Naive thymus-derived CD4-positive, alpha-beta T cell (primary cell): Measurements from ENCODE around the gene PFN3. TPM values are rescaled to one million over a fixed set of nuclear protein-coding genes. Genes with fewer than 3 reads are reported as not detected.

Experiments
- ATAC-seq: fragments of 150-1000 bp; cut with Tn5 transposase; 2 replicates; pipeline ENCODE4 v1.10.0; 2021; ENCODE audit warnings: mild to moderate bottlenecking, moderate library complexity
- CTCF ChIA-PET: fragments of 350-600 bp; sonication (Branson Sonifier 250); formaldehyde crosslinking; loops from one replicate; lab custom pipeline; 2021; ENCODE audit warnings: antibody characterized with exemption; lab: Charles Lee
- POLR2A ChIA-PET: fragments of 350-600 bp; sonication (Branson Sonifier 250); formaldehyde crosslinking; loops from one replicate; lab custom pipeline; 2021; ENCODE audit warnings: antibody characterized with exemption, inconsistent platforms; lab: Charles Lee
- DNase-seq, 9 donors: peaks; one replicate each; pipeline versions ENCODE4 v3.0.0 to v3.0.0-alpha.2; 2020 to 2022; ENCODE audit warnings: mixed read lengths in 1 of 9
- H3K27ac ChIP-seq: one replicate; pipeline ENCODE4 v1.7.0; 2013; ENCODE audit warnings: mild to moderate bottlenecking, low read depth, low read length, moderate library complexity
- H3K27me3 ChIP-seq, 2 donors: one replicate each; pipeline ENCODE4 v1.7.0; 2013; ENCODE audit warnings: low read length in 2 of 2, mild to moderate bottlenecking in 2 of 2, moderate library complexity in 2 of 2; ENCODE audit not compliant: control insufficient read depth in 2 of 2, insufficient read depth in 2 of 2
- H3K36me3 ChIP-seq, 3 experiments: 1 replicate in 2 of 3; 2 replicates in 1 of 3; pipeline ENCODE4 v1.7.0; 2013; ENCODE audit warnings: low read length in 3 of 3, mild to moderate bottlenecking in 3 of 3, moderate library complexity in 1 of 3; ENCODE audit not compliant: insufficient read depth in 3 of 3, control insufficient read depth in 2 of 3
- H3K4me1 ChIP-seq, 2 donors: one replicate each; pipeline ENCODE4 v1.7.0; 2013; ENCODE audit warnings: low read length in 2 of 2, mild to moderate bottlenecking in 2 of 2, moderate library complexity in 1 of 2; ENCODE audit not compliant: control insufficient read depth in 2 of 2, insufficient read depth in 2 of 2
- H3K4me3 ChIP-seq: 2 replicates; pipeline ENCODE4 v1.7.0; 2013; ENCODE audit warnings: mild to moderate bottlenecking, low read length
- H3K9me3 ChIP-seq, 3 experiments: 1 replicate in 2 of 3; 2 replicates in 1 of 3; pipeline ENCODE4 v1.7.0; 2013; ENCODE audit warnings: low read length in 3 of 3; ENCODE audit not compliant: control insufficient read depth in 2 of 3
- H3K27ac Mint-ChIP-seq, 9 donors: one replicate each; pipeline ENCODE4 v1.8.0; 2020 to 2022; ENCODE audit warnings: mixed read lengths in 9 of 9, mild to moderate bottlenecking in 8 of 9, moderate library complexity in 5 of 9, inconsistent platforms in 2 of 9
- H3K27me3 Mint-ChIP-seq, 5 donors: one replicate each; pipeline ENCODE4 v1.8.0; 2021 to 2022; ENCODE audit warnings: mixed read lengths in 5 of 5, mild to moderate bottlenecking in 1 of 5
- H3K36me3 Mint-ChIP-seq, 5 donors: one replicate each; pipeline ENCODE4 v1.8.0; 2020 to 2022; ENCODE audit warnings: mixed read lengths in 5 of 5, mild to moderate bottlenecking in 3 of 5, inconsistent platforms in 1 of 5
- H3K4me1 Mint-ChIP-seq, 7 donors: one replicate each; pipeline ENCODE4 v1.8.0; 2020 to 2022; ENCODE audit warnings: mixed read lengths in 7 of 7, mild to moderate bottlenecking in 3 of 7, inconsistent platforms in 1 of 7
- H3K4me3 Mint-ChIP-seq, 10 donors: one replicate each; pipeline ENCODE4 v1.8.0; 2020 to 2022; ENCODE audit warnings: mild to moderate bottlenecking in 10 of 10, mixed read lengths in 10 of 10, moderate library complexity in 6 of 10, inconsistent platforms in 2 of 10
- H3K9me3 Mint-ChIP-seq, 11 donors: one replicate each; pipeline ENCODE4 v1.8.0; 2020 to 2022; ENCODE audit warnings: mixed read lengths in 11 of 11, mild to moderate bottlenecking in 4 of 11, inconsistent platforms in 1 of 11, moderate library complexity in 1 of 11
- intact Hi-C, 2 donors: fragments of 100-400 bp; cut with micrococcal nuclease; formaldehyde crosslinking; loops; one replicate each; pipeline ENCODE4 v1.15.1; 2023
- polyA plus RNA-seq, 2 donors: library from polyadenylated mRNA; unstranded; fragments of 300-500 nt; fragmentation: Illumina TruSeq; gene quantifications; one replicate each; pipeline ENCODE4 v1.2.3, GENCODE V29; 2021
- total RNA-seq, 6 experiments: library from RNA in 5 of 6; stranded (reverse) in 5 of 6; gene quantifications; 1 replicate in 5 of 6; 2 replicates in 1 of 6; pipeline ENCODE4 v1.2.3 and lab custom pipeline; 2021 to 2026

The PFN3 gene
- total and polyA plus RNA-seq, 7 experiments from 2014 or later, result not detected

GRCh38 chr5:177392765-177393164, 7.7 kb downstream of the PFN3 start:
- H3K36me3 Mint-ChIP-seq, result no peaks in the 10 kb centered on the region
- ChIA-PET POLR2A (interaction anchor here (0.7 to 5.1 kb wide), 3 partner anchors 10 to 275 kb away, joined by 3 to 48 read pairs (median 46); partner anchors contain the start of gene PFN3), CTCF (interaction anchor here (1.0 to 7.5 kb wide), 3 partner anchors 10 to 63 kb away, joined by 7 to 149 read pairs (median 116); partner anchors contain the start of gene PFN3)
- intact Hi-C loops, result loop anchor here in 1 of 2 donors (5.0 kb wide), 1 partner anchor 280 kb away; no protein-coding TSS in a partner anchor
- no peak overlapping the region for H3K27ac ChIP-seq
- H3K4me3 ChIP-seq, result no peak overlapping the region
- H3K27me3 Mint-ChIP-seq, result peaks cover 0 to 6% (median 0%) of the 10 kb centered on the region in 5 donors
- ATAC-seq (no peak), DNase-seq (no peak)
- peak overlapping the region in 2 of 9 donors; percentile 41 to 60 for H3K27ac Mint-ChIP-seq
- H3K9me3 ChIP-seq, result no peaks in the 10 kb centered on the region
- no peaks in the 10 kb centered on the region for H3K36me3 ChIP-seq
- peak overlapping the region in 2 of 10 donors; percentile 12 to 22 for H3K4me3 Mint-ChIP-seq
- peaks cover 27 to 31% of the 10 kb centered on the region in 2 donors for H3K4me1 ChIP-seq
- H3K27me3 ChIP-seq, result no peaks in the 10 kb centered on the region
- H3K4me1 Mint-ChIP-seq, result peaks cover 30 to 39% (median 34%) of the 10 kb centered on the region in 7 donors
- H3K9me3 Mint-ChIP-seq, result peaks cover 0 to 4% (median 0%) of the 10 kb centered on the region in 11 donors

GRCh38 chr5:177390363-177391300, 9.8 kb downstream of the PFN3 start:
- Histone ChIP-seq H3K4me1 (peaks cover 31 to 33% of the 10 kb centered on the region in 2 donors), H3K36me3 (no peaks in the 10 kb centered on the region), H3K9me3 (no peaks in the 10 kb centered on the region), H3K27ac (peak overlapping the region; percentile 63), H3K4me3 (no peak overlapping the region), H3K27me3 (no peaks in the 10 kb centered on the region)
- ATAC-seq, result peak; percentile 89
- peak; percentile 76 to 91 (median 88) for DNase-seq
- Mint-ChIP-seq H3K4me3 (peak overlapping the region in 9 of 10 donors; percentile 29 to 68 (median 53)), H3K36me3 (no peaks in the 10 kb centered on the region), H3K27me3 (peaks cover 0 to 6% (median 0%) of the 10 kb centered on the region in 5 donors), H3K9me3 (peaks cover 0 to 4% (median 0%) of the 10 kb centered on the region in 11 donors), H3K4me1 (peaks cover 30 to 39% (median 34%) of the 10 kb centered on the region in 7 donors), H3K27ac (peak overlapping the region in 8 of 9 donors; percentile 65 to 86 (median 78))
- intact Hi-C loops, result loop anchor here (1.0 to 5.0 kb wide), 11 partner anchors 12 to 278 kb away; partner anchors contain the start of genes GRK6 (in 1 of the 2), PDLIM7 (in 1 of the 2) and RGS14 (in 1 of the 2)
- POLR2A ChIA-PET, result interaction anchor here (0.6 to 5.1 kb wide), 17 partner anchors 12 to 126 kb away, joined by 3 to 48 read pairs (median 6); partner anchors contain the start of genes GRK6, PDLIM7, PFN3 and PRR7
- CTCF ChIA-PET, result interaction anchor here (0.5 to 7.5 kb wide), 34 partner anchors 8 to 668 kb away, joined by 3 to 149 read pairs (median 4); partner anchors contain the start of genes F12, LMAN2, PDLIM7 and PFN3

- Mint-ChIP-seq H3K9me3 (peaks cover 0 to 2% (median 0%) of the 10 kb centered on the region in 11 donors), H3K27me3 (peaks cover 0 to 5% (median 0%) of the 10 kb centered on the region in 5 donors), H3K4me3 (peak overlapping the region in 8 of 10 donors; percentile 43 to 68 (median 62)), H3K27ac (peak overlapping the region; percentile 51 to 85 (median 80)), H3K4me1 (peaks cover 33 to 44% (median 36%) of the 10 kb centered on the region in 7 donors), H3K36me3 (no peaks in the 10 kb centered on the region)
- ChIA-PET POLR2A (interaction anchor here (0.8 to 5.1 kb wide), 17 partner anchors 9 to 112 kb away, joined by 3 to 48 read pairs (median 7); partner anchors contain the start of genes GRK6, PDLIM7, PFN3 and PRR7), CTCF (interaction anchor here (0.6 to 7.5 kb wide), 17 partner anchors 12 to 676 kb away, joined by 3 to 149 read pairs (median 9); partner anchors contain the start of genes F12, LMAN2, PDLIM7 and PFN3)
- peak overlapping the region; percentile 63 for H3K27ac ChIP-seq
- no peak overlapping the region for H3K4me3 ChIP-seq
- H3K27me3 ChIP-seq, result no peaks in the 10 kb centered on the region
- peaks cover 31 to 33% of the 10 kb centered on the region in 2 donors for H3K4me1 ChIP-seq
- DNase-seq (peak in 7 of 9 donors; percentile 24 to 58 (median 41)), ATAC-seq (peak; percentile 82)
- no peaks in the 10 kb centered on the region for H3K36me3 ChIP-seq
- intact Hi-C loops, result loop anchor here (1.0 to 5.0 kb wide), 12 partner anchors 13 to 277 kb away; partner anchors contain the start of genes GRK6 (in 1 of the 2), PDLIM7 (in 1 of the 2) and RGS14 (in 1 of the 2)
- H3K9me3 ChIP-seq, result no peaks in the 10 kb centered on the region
These were observed 11.0 kb downstream of the PFN3 start for GRCh38 chr5:177389241-177390169.

- intact Hi-C loops, result loop anchor here in 1 of 2 donors (2.0 kb wide), 1 partner anchor 16 kb away; no protein-coding TSS in a partner anchor
- Mint-ChIP-seq H3K9me3 (peaks cover 0 to 2% (median 0%) of the 10 kb centered on the region in 11 donors), H3K27me3 (peaks cover 0 to 4% (median 0%) of the 10 kb centered on the region in 5 donors), H3K27ac (peak overlapping the region in 6 of 9 donors; percentile 51 to 85 (median 77)), H3K4me3 (peak overlapping the region in 7 of 10 donors; percentile 34 to 68 (median 64)), H3K4me1 (peaks cover 34 to 49% (median 41%) of the 10 kb centered on the region in 7 donors), H3K36me3 (no peaks in the 10 kb centered on the region)
- H3K27me3 ChIP-seq, result no peaks in the 10 kb centered on the region
- no peaks in the 10 kb centered on the region for H3K36me3 ChIP-seq
- peaks cover 31 to 33% of the 10 kb centered on the region in 2 donors for H3K4me1 ChIP-seq
- ATAC-seq, result no peak
- H3K4me3 ChIP-seq, result no peak overlapping the region
- no peaks in the 10 kb centered on the region for H3K9me3 ChIP-seq
- ChIA-PET POLR2A (interaction anchor here (1.0 to 5.1 kb wide), 8 partner anchors 8 to 66 kb away, joined by 5 to 48 read pairs (median 13); partner anchors contain the start of genes GRK6, PFN3, PRR7 and RGS14), CTCF (interaction anchor here (0.6 to 7.5 kb wide), 10 partner anchors 11 to 112 kb away, joined by 4 to 149 read pairs (median 22); partner anchors contain the start of genes PDLIM7, PFN3, PRR7 and RGS14)
- H3K27ac ChIP-seq, result no peak overlapping the region
- no peak for DNase-seq
These were observed 11.9 kb downstream of the PFN3 start for GRCh38 chr5:177388521-177389052.

- Mint-ChIP-seq H3K36me3 (no peaks in the 10 kb centered on the region), H3K27ac (peak overlapping the region in 1 of 9 donors; percentile 14), H3K4me1 (peaks cover 33 to 60% (median 48%) of the 10 kb centered on the region in 7 donors), H3K9me3 (peaks cover 0 to 2% (median 0%) of the 10 kb centered on the region in 11 donors), H3K4me3 (no peak overlapping the region), H3K27me3 (peaks cover 0 to 4% (median 0%) of the 10 kb centered on the region in 5 donors)
- Histone ChIP-seq H3K27me3 (no peaks in the 10 kb centered on the region), H3K27ac (no peak overlapping the region), H3K4me1 (peaks cover 33 to 39% of the 10 kb centered on the region in 2 donors), H3K36me3 (no peaks in the 10 kb centered on the region), H3K9me3 (no peaks in the 10 kb centered on the region), H3K4me3 (no peak overlapping the region)
- DNase-seq, result no peak
- CTCF ChIA-PET, result interaction anchor here (0.5 to 7.5 kb wide), 4 partner anchors 10 to 68 kb away, joined by 3 to 149 read pairs (median 12); no protein-coding TSS in a partner anchor
- POLR2A ChIA-PET, result interaction anchor here (0.6 to 7.3 kb wide), 4 partner anchors 14 to 765 kb away, joined by 3 to 52 read pairs (median 6); no protein-coding TSS in a partner anchor
- intact Hi-C loops, result no loop called here
- ATAC-seq, result no peak
These were observed 13.1 kb downstream of the PFN3 start for GRCh38 chr5:177387405-177387804.
